Mesenchymal stem cell (in vitro differentiated cells and primary cell): ENCODE measurements around the gene USP3.

ENCODE experiments used
- DNase-seq: peaks from one replicate; pipeline ENCODE4 v3.0.0-alpha.2; 2013
- H2AFZ ChIP-seq: one replicate; pipeline ENCODE4 v1.6.1; 2013; ENCODE audit warnings: low read depth, mild to moderate bottlenecking, control low read depth, inconsistent platforms, low read length, moderate library complexity
- H2AK5ac ChIP-seq: 2 replicates; pipeline ENCODE4 v1.6.1; 2013; ENCODE audit warnings: low read length, moderate library complexity, mild to moderate bottlenecking, inconsistent platforms; ENCODE audit not compliant: severe bottlenecking
- H2BK120ac ChIP-seq: one replicate; pipeline ENCODE4 v1.6.1; 2013; ENCODE audit warnings: low read depth, mild to moderate bottlenecking, inconsistent platforms, low read length, moderate library complexity
- H2BK12ac ChIP-seq, 2 experiments: one replicate each; pipeline ENCODE4 v1.6.1; 2013; ENCODE audit warnings: inconsistent platforms in 2 of 2, low read length in 2 of 2, mild to moderate bottlenecking in 2 of 2, moderate library complexity in 2 of 2, control low read depth in 1 of 2
- H2BK15ac ChIP-seq: one replicate; pipeline ENCODE4 v1.6.1; 2013; ENCODE audit warnings: mild to moderate bottlenecking, low read depth, inconsistent platforms; ENCODE audit not compliant: poor library complexity, severe bottlenecking
- H2BK5ac ChIP-seq: 2 replicates; pipeline ENCODE4 v1.6.1; 2013; ENCODE audit warnings: low read depth, mild to moderate bottlenecking, low read length, control low read depth, inconsistent platforms; ENCODE audit not compliant: poor library complexity, severe bottlenecking
- H3K14ac ChIP-seq, 2 experiments: one replicate each; pipeline ENCODE4 v1.6.1; 2013; ENCODE audit warnings: inconsistent platforms in 2 of 2, low read length in 2 of 2, control low read depth in 1 of 2, mild to moderate bottlenecking in 1 of 2, moderate library complexity in 1 of 2
- H3K18ac ChIP-seq, 2 experiments: one replicate each; pipeline ENCODE4 v1.6.1; 2013; ENCODE audit warnings: inconsistent platforms in 2 of 2, low read length in 2 of 2, control low read depth in 1 of 2, low read depth in 1 of 2, mild to moderate bottlenecking in 1 of 2
- H3K23ac ChIP-seq, 2 experiments: one replicate each; pipeline ENCODE4 v1.6.1; 2013; ENCODE audit warnings: inconsistent platforms in 2 of 2, low read length in 2 of 2, mild to moderate bottlenecking in 2 of 2, moderate library complexity in 2 of 2, control low read depth in 1 of 2
- H3K27ac ChIP-seq: 2 replicates; pipeline ENCODE4 v1.5.1; 2013; ENCODE audit warnings: mild to moderate bottlenecking, moderate library complexity, low read length, control low read depth, inconsistent platforms; ENCODE audit not compliant: poor library complexity, severe bottlenecking
- H3K27me3 ChIP-seq, 2 experiments: 2 replicates each; pipeline versions ENCODE4 v1.6.1 to v1.7.0; 2013; ENCODE audit warnings: low read length in 2 of 2, mild to moderate bottlenecking in 2 of 2, moderate library complexity in 2 of 2, control low read depth in 1 of 2, inconsistent platforms in 1 of 2; ENCODE audit not compliant: control insufficient read depth in 1 of 2, insufficient read depth in 1 of 2
- H3K36me3 ChIP-seq, 2 experiments: 2 replicates each; pipeline versions ENCODE4 v1.6.1 to v1.7.0; 2013; ENCODE audit warnings: low read length in 2 of 2, control low read depth in 1 of 2, inconsistent platforms in 1 of 2, low read depth in 1 of 2, mild to moderate bottlenecking in 1 of 2; ENCODE audit not compliant: insufficient read depth in 2 of 2, control insufficient read depth in 1 of 2
- H3K4ac ChIP-seq, 2 experiments: one replicate each; pipeline ENCODE4 v1.6.1; 2013; ENCODE audit warnings: inconsistent platforms in 2 of 2, low read length in 2 of 2, mild to moderate bottlenecking in 2 of 2, moderate library complexity in 2 of 2, control low read depth in 1 of 2, low read depth in 1 of 2
- H3K4me1 ChIP-seq: 2 replicates; pipeline ENCODE4 v1.6.1; 2013; ENCODE audit warnings: low read depth, low read length, control low read depth; ENCODE audit not compliant: control insufficient read depth, insufficient read depth
- H3K4me2 ChIP-seq: 2 replicates; pipeline ENCODE4 v1.6.1; 2013; ENCODE audit warnings: low read length, mild to moderate bottlenecking, inconsistent platforms; ENCODE audit not compliant: poor library complexity, severe bottlenecking
- H3K4me3 ChIP-seq, 2 experiments: 2 replicates each; pipeline versions ENCODE4 v1.5.1 to v1.7.0; 2013; ENCODE audit warnings: low read length in 2 of 2, mild to moderate bottlenecking in 2 of 2, control low read depth in 1 of 2, low read depth in 1 of 2; ENCODE audit not compliant: insufficient read depth in 1 of 2
- H3K79me1 ChIP-seq: replicated peaks from 2 replicates; pipeline ENCODE4 v1.6.1; 2013; ENCODE audit warnings: mild to moderate bottlenecking, control low read depth, low read length, inconsistent platforms; ENCODE audit not compliant: poor library complexity, severe bottlenecking
- H3K9ac ChIP-seq: 2 replicates; pipeline ENCODE4 v1.7.0; 2013; ENCODE audit warnings: mild to moderate bottlenecking, low read length, moderate library complexity
- H3K9me3 ChIP-seq: 2 replicates; pipeline ENCODE4 v1.7.0; 2013; ENCODE audit warnings: mild to moderate bottlenecking, low read length; ENCODE audit not compliant: control insufficient read depth
- H4K8ac ChIP-seq: one replicate; pipeline ENCODE4 v1.6.1; 2013; ENCODE audit warnings: inconsistent platforms, mild to moderate bottlenecking, low read length, moderate library complexity
- H4K91ac ChIP-seq: one replicate; pipeline ENCODE4 v1.6.1; 2013; ENCODE audit warnings: mild to moderate bottlenecking, low read length, inconsistent platforms
- WGBS: methylation state at CpG from one replicate; pipeline ENCODE4 v1.1.7; 2013; ENCODE audit warnings: mixed read lengths; 5-methylcytosine and 5-hydroxymethylcytosine counted together

USP3 gene

DNA sequence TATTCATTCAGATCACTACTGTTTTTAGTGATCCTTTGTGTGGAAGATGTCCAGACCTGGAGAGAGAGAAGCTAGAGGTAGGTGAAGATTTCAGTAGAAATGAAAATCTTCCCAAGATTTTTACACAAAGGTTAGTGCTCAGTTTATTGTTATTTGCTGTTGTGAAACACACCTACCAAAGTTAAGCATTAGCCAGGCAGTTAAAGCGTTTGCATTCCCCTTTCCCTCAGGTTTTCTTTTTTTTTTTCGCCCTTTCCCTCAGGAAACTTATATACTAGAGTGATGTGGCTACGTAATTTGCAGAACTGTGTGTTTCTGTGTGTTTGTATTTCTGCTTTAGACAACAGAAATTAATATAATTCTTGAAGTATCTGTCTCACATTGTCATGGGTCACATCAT, 34.5 kb downstream of the USP3 start:
- H3K4me1 ChIP-seq = no peaks in the 10 kb centered on the region

GRCh38 chr15:63539521-63539920, 35.1 kb downstream of the USP3 start:
- H3K23ac ChIP-seq = no peak overlapping the region
- H3K79me1 ChIP-seq = peaks cover 21% of the 10 kb centered on the region
- H3K14ac ChIP-seq = no peak overlapping the region
- H3K36me3 ChIP-seq = peaks cover 0 to 41% of the 10 kb centered on the region in 2 experiments
- H3K27me3 ChIP-seq = no peaks in the 10 kb centered on the region
- H2AFZ ChIP-seq = no peak overlapping the region
- 85% methylated on average over 3 of the region's 6 CpGs for WGBS
- H3K4me2 ChIP-seq = no peak overlapping the region
- no peak for DNase-seq
- no peak overlapping the region for H2AK5ac ChIP-seq
- H3K18ac ChIP-seq = no peak overlapping the region
- H2BK12ac ChIP-seq = no peak overlapping the region
- H3K4me3 ChIP-seq = no peak overlapping the region
- H3K4ac ChIP-seq = no peak overlapping the region
- no peaks in the 10 kb centered on the region for H3K9me3 ChIP-seq
- H2BK5ac ChIP-seq = no peak overlapping the region
- H3K27ac ChIP-seq = no peak overlapping the region
- no peak overlapping the region for H2BK120ac ChIP-seq
- no peak overlapping the region for H3K9ac ChIP-seq
- H2BK15ac ChIP-seq = no peak overlapping the region
- no peak overlapping the region for H4K8ac ChIP-seq
- no peak overlapping the region for H4K91ac ChIP-seq
- H3K4me1 ChIP-seq = no peaks in the 10 kb centered on the region

More for the DNA sequence above, 34.5 kb downstream of the USP3 start:
- no peak overlapping the region for H2BK5ac ChIP-seq
- H3K36me3 ChIP-seq = peaks cover 0 to 41% of the 10 kb centered on the region in 2 experiments
- no peak overlapping the region for H2AFZ ChIP-seq
- peaks cover 21% of the 10 kb centered on the region for H3K79me1 ChIP-seq
- no peaks in the 10 kb centered on the region for H3K9me3 ChIP-seq
- H3K14ac ChIP-seq = no peak overlapping the region
- no peak overlapping the region for H3K4me2 ChIP-seq
- no peak overlapping the region for H3K4ac ChIP-seq
- no peak overlapping the region for H3K18ac ChIP-seq
- H3K27me3 ChIP-seq = no peaks in the 10 kb centered on the region
- DNase-seq = no peak
- no peak overlapping the region for H3K23ac ChIP-seq
- H2BK15ac ChIP-seq = no peak overlapping the region
- H4K8ac ChIP-seq = no peak overlapping the region
- H2BK120ac ChIP-seq = no peak overlapping the region
- no peak overlapping the region for H2BK12ac ChIP-seq
- no CpG with 5 or more reads among the region's 3 CpGs for WGBS
- no peak overlapping the region for H3K4me3 ChIP-seq
- no peak overlapping the region for H3K9ac ChIP-seq
- H3K27ac ChIP-seq = no peak overlapping the region
- H4K91ac ChIP-seq = no peak overlapping the region
- no peak overlapping the region for H2AK5ac ChIP-seq

DNA sequence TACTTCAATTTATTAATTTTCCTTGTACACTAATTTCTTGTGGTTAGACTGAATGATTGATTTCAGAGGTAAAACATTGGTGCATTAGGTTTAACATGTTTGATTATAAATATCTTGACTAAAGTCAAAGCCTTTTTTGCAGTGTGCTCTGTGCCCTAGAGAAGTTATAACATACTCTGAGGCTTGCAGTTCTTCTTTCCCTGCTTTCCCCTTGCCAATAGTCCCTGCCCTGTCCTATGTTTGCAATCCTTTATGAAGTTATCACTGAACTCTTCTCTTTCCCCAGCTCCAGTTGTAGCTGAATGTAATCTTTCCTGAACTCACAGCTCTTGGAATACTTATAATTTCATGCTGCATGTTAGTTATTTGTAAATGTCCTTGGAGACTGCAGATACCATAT, 35.6 kb downstream of the USP3 start:
- H4K8ac ChIP-seq = no peak overlapping the region
- H3K9me3 ChIP-seq = no peaks in the 10 kb centered on the region
- no peak overlapping the region for H2BK15ac ChIP-seq
- no peak overlapping the region for H2AFZ ChIP-seq
- H3K36me3 ChIP-seq = peaks cover 0 to 41% of the 10 kb centered on the region in 2 experiments
- H4K91ac ChIP-seq = no peak overlapping the region
- peaks cover 19% of the 10 kb centered on the region for H3K79me1 ChIP-seq
- H3K9ac ChIP-seq = no peak overlapping the region
- H3K4ac ChIP-seq = no peak overlapping the region
- H3K4me3 ChIP-seq = no peak overlapping the region
- H2AK5ac ChIP-seq = no peak overlapping the region
- no peak overlapping the region for H3K27ac ChIP-seq
- H2BK12ac ChIP-seq = no peak overlapping the region
- no peak overlapping the region for H3K14ac ChIP-seq
- no peak overlapping the region for H3K18ac ChIP-seq
- no peak overlapping the region for H3K23ac ChIP-seq
- H3K4me1 ChIP-seq = no peaks in the 10 kb centered on the region
- no peak overlapping the region for H3K4me2 ChIP-seq
- no peak overlapping the region for H2BK120ac ChIP-seq
- no peak for DNase-seq
- no peaks in the 10 kb centered on the region for H3K27me3 ChIP-seq
- H2BK5ac ChIP-seq = no peak overlapping the region

GRCh38 chr15:63540449-63540848, 36.1 kb downstream of the USP3 start:
- Histone ChIP-seq H3K23ac (no peak overlapping the region), H3K4ac (no peak overlapping the region), H3K4me1 (no peaks in the 10 kb centered on the region), H3K36me3 (peaks cover 0 to 41% of the 10 kb centered on the region in 2 experiments), H3K14ac (no peak overlapping the region), H2BK5ac (no peak overlapping the region), H3K18ac (no peak overlapping the region), H3K79me1 (peaks cover 20% of the 10 kb centered on the region), H2BK15ac (no peak overlapping the region), H2AK5ac (no peak overlapping the region), H4K91ac (no peak overlapping the region), H3K4me3 (no peak overlapping the region), H3K9me3 (no peaks in the 10 kb centered on the region), H2AFZ (no peak overlapping the region), H3K27me3 (no peaks in the 10 kb centered on the region), H3K27ac (no peak overlapping the region), H2BK12ac (no peak overlapping the region), H3K9ac (no peak overlapping the region), H4K8ac (no peak overlapping the region), H2BK120ac (no peak overlapping the region), H3K4me2 (no peak overlapping the region)
- 89% methylated on average over 3 of the region's 4 CpGs for WGBS
- no peak for DNase-seq
